Trophoblast cell (in vitro differentiated cells and primary cell): ENCODE measurements around the gene SLC22A23.
A peak's percentile ranks its signal among the peaks of the same experiment; 100 is the strongest.

Source experiments
- DNase-seq, 2 donors: peaks; one replicate each; pipeline ENCODE4 v3.0.0-alpha.2; 2016
- H2AFZ ChIP-seq: 2 replicates; pipeline ENCODE4 v1.6.1; 2013; ENCODE audit warnings: low read length, moderate library complexity, mild to moderate bottlenecking; ENCODE audit not compliant: insufficient read depth, poor library complexity
- H2AK5ac ChIP-seq: 2 replicates; pipeline ENCODE4 v1.6.1; 2013; ENCODE audit warnings: mild to moderate bottlenecking, low read length
- H2BK120ac ChIP-seq: 2 replicates; pipeline ENCODE4 v1.6.1; 2013; ENCODE audit warnings: low read length, mild to moderate bottlenecking, moderate library complexity; ENCODE audit not compliant: insufficient read depth, poor library complexity
- H2BK12ac ChIP-seq: 2 replicates; pipeline ENCODE4 v1.6.1; 2013; ENCODE audit warnings: mild to moderate bottlenecking, low read length, moderate library complexity
- H2BK5ac ChIP-seq: 2 replicates; pipeline ENCODE4 v1.6.1; 2013; ENCODE audit warnings: low read length, low read depth, moderate library complexity, mild to moderate bottlenecking; ENCODE audit not compliant: poor library complexity
- H3K14ac ChIP-seq: 2 replicates; pipeline ENCODE4 v1.6.1; 2013; ENCODE audit warnings: mild to moderate bottlenecking, low read length
- H3K18ac ChIP-seq: 2 replicates; pipeline ENCODE4 v1.6.1; 2013; ENCODE audit warnings: mild to moderate bottlenecking, low read length
- H3K23ac ChIP-seq: 2 replicates; pipeline ENCODE4 v1.6.1; 2013; ENCODE audit warnings: low read length
- H3K27ac ChIP-seq: 2 replicates; pipeline ENCODE4 v1.5.1; 2013; ENCODE audit warnings: low read depth, mild to moderate bottlenecking, inconsistent platforms, low read length, moderate library complexity
- H3K27me3 ChIP-seq: 2 replicates; pipeline ENCODE4 v1.6.1; 2013; ENCODE audit warnings: inconsistent platforms, mild to moderate bottlenecking, low read length, moderate library complexity; ENCODE audit not compliant: insufficient read depth
- H3K36me3 ChIP-seq, 2 experiments: 1 replicate in 1 of 2; 2 replicates in 1 of 2; pipeline ENCODE4 v1.6.1; 2013; ENCODE audit warnings: low read length in 2 of 2, mild to moderate bottlenecking in 2 of 2, moderate library complexity in 1 of 2; ENCODE audit not compliant: insufficient read depth in 2 of 2, control insufficient read depth in 1 of 2
- H3K4ac ChIP-seq: 2 replicates; pipeline ENCODE4 v1.6.1; 2013; ENCODE audit warnings: low read depth, mild to moderate bottlenecking, low read length, moderate library complexity
- H3K4me1 ChIP-seq, 2 experiments: 1 replicate in 1 of 2; 2 replicates in 1 of 2; pipeline ENCODE4 v1.6.1; 2013; ENCODE audit warnings: low read length in 2 of 2, mild to moderate bottlenecking in 2 of 2, moderate library complexity in 1 of 2; ENCODE audit not compliant: insufficient read depth in 2 of 2, control insufficient read depth in 1 of 2
- H3K4me2 ChIP-seq: 2 replicates; pipeline ENCODE4 v1.6.1; 2013; ENCODE audit warnings: inconsistent platforms, mild to moderate bottlenecking, low read length, moderate library complexity
- H3K4me3 ChIP-seq: 2 replicates; pipeline ENCODE4 v1.5.1; 2013; ENCODE audit warnings: mild to moderate bottlenecking, low read depth, low read length, inconsistent platforms
- H3K79me1 ChIP-seq: one replicate; pipeline ENCODE4 v1.6.1; 2013; ENCODE audit warnings: low read length
- H3K79me2 ChIP-seq: 2 replicates; pipeline ENCODE4 v1.6.1; 2013; ENCODE audit warnings: low read length, mild to moderate bottlenecking; ENCODE audit not compliant: control insufficient read depth, insufficient read depth, poor library complexity
- H3K9ac ChIP-seq: 2 replicates; pipeline ENCODE4 v1.6.1; 2013; ENCODE audit warnings: mild to moderate bottlenecking, low read length
- H3K9me3 ChIP-seq: 2 replicates; pipeline ENCODE4 v1.6.1; 2013; ENCODE audit warnings: low read depth, mild to moderate bottlenecking, control low read depth, inconsistent platforms, low read length; ENCODE audit not compliant: insufficient read depth
- H4K12ac ChIP-seq: 2 replicates; pipeline ENCODE4 v1.6.1; 2013; ENCODE audit warnings: low read depth, mild to moderate bottlenecking, low read length, moderate library complexity
- H4K8ac ChIP-seq: 2 replicates; pipeline ENCODE4 v1.6.1; 2013; ENCODE audit warnings: low read depth, mild to moderate bottlenecking, low read length, moderate library complexity
- H4K91ac ChIP-seq: one replicate; pipeline ENCODE4 v1.6.1; 2013; ENCODE audit warnings: low read depth, mild to moderate bottlenecking, low read length, moderate library complexity
- WGBS: extraction: QIAGEN DNeasy Blood & Tissue Kit; methylation state at CpG from one replicate; pipeline ENCODE4 v1.1.7; 2013; ENCODE audit warnings: missing lambda C conversion rate; ENCODE audit not compliant: insufficient read length, insufficient coverage; ENCODE audit errors: extremely low coverage; 5-methylcytosine and 5-hydroxymethylcytosine counted together

SLC22A23 gene

GRCh38 chr6:3350252-3350796 lies 106.5 kb downstream of the SLC22A23 start:
- DNase-seq, result no peak
- no peak overlapping the region for H2AK5ac ChIP-seq
- H3K79me1 ChIP-seq, result no peaks in the 10 kb centered on the region
- peaks cover 5 to 7% of the 10 kb centered on the region in 2 experiments for H3K4me1 ChIP-seq
- no peak overlapping the region for H4K12ac ChIP-seq
- no CpG with 5 or more reads among the region's 8 CpGs for WGBS
- H3K4me3 ChIP-seq, result no peak overlapping the region
- H2BK5ac ChIP-seq, result no peak overlapping the region
- H3K9ac ChIP-seq, result no peak overlapping the region
- no peak overlapping the region for H3K23ac ChIP-seq
- no peaks in the 10 kb centered on the region for H3K9me3 ChIP-seq
- H3K18ac ChIP-seq, result no peak overlapping the region
- no peak overlapping the region for H3K4ac ChIP-seq
- no peak overlapping the region for H2BK12ac ChIP-seq
- peaks cover 0 to 4% of the 10 kb centered on the region in 2 experiments for H3K36me3 ChIP-seq
- H4K8ac ChIP-seq, result no peak overlapping the region
- H3K79me2 ChIP-seq, result no peaks in the 10 kb centered on the region
- H3K4me2 ChIP-seq, result no peak overlapping the region
- H3K27me3 ChIP-seq, result no peaks in the 10 kb centered on the region
- H3K14ac ChIP-seq, result no peak overlapping the region
- no peak overlapping the region for H2AFZ ChIP-seq
- no peak overlapping the region for H2BK120ac ChIP-seq
- no peak overlapping the region for H3K27ac ChIP-seq
- no peak overlapping the region for H4K91ac ChIP-seq

- Histone ChIP-seq H3K9me3 (no peaks in the 10 kb centered on the region), H4K8ac (no peak overlapping the region), H3K27ac (no peak overlapping the region), H3K27me3 (no peaks in the 10 kb centered on the region), H2AK5ac (no peak overlapping the region), H3K9ac (no peak overlapping the region), H4K91ac (no peak overlapping the region), H3K79me1 (no peaks in the 10 kb centered on the region), H3K18ac (peak overlapping the region; percentile 30), H3K36me3 (peaks cover 0 to 4% of the 10 kb centered on the region in 2 experiments), H3K14ac (no peak overlapping the region), H3K4me2 (no peak overlapping the region), H2BK5ac (no peak overlapping the region), H3K4me1 (peaks cover 5 to 7% of the 10 kb centered on the region in 2 experiments), H2BK12ac (no peak overlapping the region), H3K4ac (no peak overlapping the region), H3K79me2 (no peaks in the 10 kb centered on the region), H3K4me3 (no peak overlapping the region), H3K23ac (no peak overlapping the region), H2AFZ (no peak overlapping the region), H4K12ac (no peak overlapping the region), H2BK120ac (no peak overlapping the region)
- DNase-seq, result no peak
- WGBS, result no CpG with 5 or more reads among the region's 8 CpGs
Measured at GRCh38 chr6:3349388-3350251, 107.2 kb downstream of the SLC22A23 start.

GRCh38 chr6:3348821-3349220 lies 108.0 kb downstream of the SLC22A23 start:
- Histone ChIP-seq H2AK5ac (no peak overlapping the region), H2AFZ (no peak overlapping the region), H3K79me1 (no peaks in the 10 kb centered on the region), H2BK120ac (no peak overlapping the region), H3K4me1 (peaks cover 5 to 7% of the 10 kb centered on the region in 2 experiments), H3K4ac (no peak overlapping the region), H3K14ac (no peak overlapping the region), H4K8ac (no peak overlapping the region), H3K4me2 (no peak overlapping the region), H2BK12ac (no peak overlapping the region), H3K18ac (no peak overlapping the region), H2BK5ac (no peak overlapping the region), H3K9ac (no peak overlapping the region), H3K4me3 (no peak overlapping the region), H3K27me3 (no peaks in the 10 kb centered on the region), H4K12ac (no peak overlapping the region), H3K9me3 (no peaks in the 10 kb centered on the region), H3K27ac (no peak overlapping the region), H3K36me3 (peaks cover 0 to 4% of the 10 kb centered on the region in 2 experiments), H3K23ac (no peak overlapping the region), H3K79me2 (no peaks in the 10 kb centered on the region), H4K91ac (no peak overlapping the region)
- DNase-seq, result no peak
- WGBS, result no CpG with 5 or more reads among the region's 7 CpGs

GRCh38 chr6:3347826-3348225 lies 109.0 kb downstream of the SLC22A23 start:
- no peak overlapping the region for H4K8ac ChIP-seq
- H2BK12ac ChIP-seq, result no peak overlapping the region
- H3K9me3 ChIP-seq, result no peaks in the 10 kb centered on the region
- H2BK120ac ChIP-seq, result no peak overlapping the region
- no peak overlapping the region for H3K27ac ChIP-seq
- no peak overlapping the region for H3K18ac ChIP-seq
- peaks cover 5 to 9% of the 10 kb centered on the region in 2 experiments for H3K4me1 ChIP-seq
- no peak overlapping the region for H3K9ac ChIP-seq
- H3K4me3 ChIP-seq, result no peak overlapping the region
- H4K12ac ChIP-seq, result no peak overlapping the region
- no peak overlapping the region for H2AK5ac ChIP-seq
- no peak overlapping the region for H4K91ac ChIP-seq
- no peak overlapping the region for H3K23ac ChIP-seq
- no peak overlapping the region for H3K14ac ChIP-seq
- no peak for DNase-seq
- no peak overlapping the region for H3K4me2 ChIP-seq
- H3K79me2 ChIP-seq, result no peaks in the 10 kb centered on the region
- H2BK5ac ChIP-seq, result no peak overlapping the region
- no peaks in the 10 kb centered on the region for H3K27me3 ChIP-seq
- H3K4ac ChIP-seq, result no peak overlapping the region
- H3K79me1 ChIP-seq, result no peaks in the 10 kb centered on the region
- no CpG with 5 or more reads among the region's 7 CpGs for WGBS
- peaks cover 0 to 4% of the 10 kb centered on the region in 2 experiments for H3K36me3 ChIP-seq
- H2AFZ ChIP-seq, result no peak overlapping the region
